ENCODE measurements around the gene AGR2. TPM values are rescaled to one million over a fixed set of nuclear protein-coding genes. Genes with fewer than 3 reads are reported as not detected.
A peak's percentile ranks its signal among the peaks of the same experiment; 100 is the strongest.

AGR2 gene
- total RNA-seq, 1 experiment from 2014 or later = not detected

GRCh38 chr7:16851829-16852228, 47.0 kb upstream of the AGR2 start:
- H3K27ac ChIP-seq (ENCODE audit: insufficient read length, low read depth, low read length) = no peak overlapping the region
- no peak overlapping the region for H2BK20ac ChIP-seq (ENCODE audit: low read depth, low read length, poor library complexity, severe bottlenecking)
- DNase-seq = no peak
- H2AFZ ChIP-seq (ENCODE audit: low read length) = no peak overlapping the region
- no peak overlapping the region for H2BK12ac ChIP-seq (ENCODE audit: insufficient read length, low read depth, low read length)
- no peak overlapping the region for H3K9ac ChIP-seq (ENCODE audit: extremely low read depth, insufficient read length, low read length)
- H3K79me1 ChIP-seq (ENCODE audit: insufficient read depth, low read depth, low read length, poor library complexity, severe bottlenecking) = no peaks in the 10 kb centered on the region
- H3K56ac ChIP-seq (ENCODE audit: insufficient read length, low read depth, low read length) = no peak overlapping the region
- no peak overlapping the region for H2BK5ac ChIP-seq (ENCODE audit: insufficient read length, low read length)
- H3K4ac ChIP-seq (ENCODE audit: low read depth, low read length) = no peak overlapping the region
- no CpG with 5 or more reads among the region's 2 CpGs for WGBS (ENCODE audit: extremely low coverage, insufficient read length, low lambda C conversion rate)
- H3K23me2 ChIP-seq (ENCODE audit: insufficient read length, low read depth, low read length, poor library complexity, severe bottlenecking) = no peaks in the 10 kb centered on the region
- Mint-ChIP-seq H3K27me3 (ENCODE audit: low read depth) (no peaks in the 10 kb centered on the region), H3K36me3 (ENCODE audit: insufficient read depth in 1 of 3, low read depth in 3 of 3) (no peaks in the 10 kb centered on the region), H3K9me3 (no peaks in the 10 kb centered on the region), H3K4me3 (no peak overlapping the region), H3K27ac (peak overlapping the region in 1 of 3 experiments; percentile 82; a peak in 1 of 7 replicates), H3K4me1 (peaks cover 0 to 7% of the 10 kb centered on the region in 2 experiments; a peak in 2 of 4 replicates)
- no peak overlapping the region for H3K14ac ChIP-seq (ENCODE audit: insufficient read depth, low read length)
- no peaks in the 10 kb centered on the region for H3K4me1 ChIP-seq (ENCODE audit: insufficient read depth, low read length)
- no peak overlapping the region for H3K23ac ChIP-seq (ENCODE audit: insufficient read length, low read depth, low read length)
- no peak overlapping the region for H3T11ph ChIP-seq (ENCODE audit: low read length)
- no peaks in the 10 kb centered on the region for H3K79me2 ChIP-seq (ENCODE audit: insufficient read depth, low read length)
- H4K91ac ChIP-seq (ENCODE audit: insufficient read length, low read depth, low read length) = no peak overlapping the region
- H4K8ac ChIP-seq (replicated peaks; ENCODE audit: insufficient read length, low read depth, low read length) = no peak overlapping the region
- H2BK15ac ChIP-seq (ENCODE audit: low read depth, low read length) = no peak overlapping the region
- no peak overlapping the region for H3K4me2 ChIP-seq (ENCODE audit: insufficient read depth, insufficient read length, low read length)
- H3K9me3 ChIP-seq (ENCODE audit: control insufficient read depth, low read depth, low read length) = no peaks in the 10 kb centered on the region
- H3K18ac ChIP-seq (ENCODE audit: insufficient read length, low read depth, low read length) = no peak overlapping the region
- no peak overlapping the region for H2BK120ac ChIP-seq (ENCODE audit: low read depth, low read length, poor library complexity, severe bottlenecking)
- no peaks in the 10 kb centered on the region; the same call in 1 of the 2 replicates for H3K27me3 ChIP-seq (ENCODE audit: insufficient read depth, low read length)
- TF ChIP-seq CTCF (conservative IDR thresholded peaks at IDR 0.05) = no peak
- H2AK5ac ChIP-seq (ENCODE audit: insufficient read length, low read length) = no peak overlapping the region
- no peak overlapping the region for H4K5ac ChIP-seq (ENCODE audit: insufficient read length, low read depth, low read length)
- H4K20me1 ChIP-seq (ENCODE audit: control insufficient read depth, insufficient read depth, insufficient read length) = no peaks in the 10 kb centered on the region
